Colon (tissue), 2 donors: Measurements from ENCODE around the gene SLC23A3.

Source experiments
- FAIRE-seq: peaks from 2 replicates; lab custom pipeline; 2012; peaks lifted over from hg19 to GRCh38; lab: Jason Lieb, UNC
- donor health status: control.
- donor health status: control.

The SLC23A3 gene

GRCh38 chr2:219169930-219170654, at the start of gene SLC23A3:
Gene SLC23A3 (minus strand): TSS chr2:219170029. CDS start chr2:219169984, 45 bp downstream.
- no peak for FAIRE-seq

GRCh38 chr2:219218732-219219701, 49.2 kb upstream of the SLC23A3 start, which contains the start of gene ABCB6:
Gene ABCB6 (minus strand): TSS chr2:219218958. CDS start chr2:219218673, 285 bp downstream.
- no peak for FAIRE-seq

- no peak for FAIRE-seq
These were observed 48.4 kb upstream of the SLC23A3 start for GRCh38 chr2:219218217-219218731.

GRCh38 chr2:219216535-219216915, 46.7 kb upstream of the SLC23A3 start:
- no peak for FAIRE-seq

- FAIRE-seq, result no peak
These were observed 46.2 kb upstream of the SLC23A3 start for GRCh38 chr2:219215871-219216534.

GRCh38 chr2:219214786-219215185, 45.0 kb upstream of the SLC23A3 start:
- no peak for FAIRE-seq

GRCh38 chr2:219214141-219214540, 44.3 kb upstream of the SLC23A3 start:
- no peak for FAIRE-seq

GRCh38 chr2:219213486-219214071, 43.8 kb upstream of the SLC23A3 start:
- FAIRE-seq, result no peak

- FAIRE-seq, result no peak
These were observed 43.2 kb upstream of the SLC23A3 start for GRCh38 chr2:219213026-219213415.

- FAIRE-seq, result no peak
These were observed 41.1 kb upstream of the SLC23A3 start for GRCh38 chr2:219210886-219211362.

- FAIRE-seq, result no peak
These were observed 40.5 kb upstream of the SLC23A3 start for GRCh38 chr2:219210196-219210885.

GRCh38 chr2:219209236-219210195, 39.7 kb upstream of the SLC23A3 start:
- no peak for FAIRE-seq

GRCh38 chr2:219207884-219208740, 38.3 kb upstream of the SLC23A3 start:
- no peak for FAIRE-seq

- no peak for FAIRE-seq
These were observed 37.5 kb upstream of the SLC23A3 start for GRCh38 chr2:219207134-219207883.

- no peak for FAIRE-seq
These were observed 36.7 kb upstream of the SLC23A3 start, which contains the start of gene ZFAND2B for GRCh38 chr2:219206328-219207133. Gene ZFAND2B (plus strand): TSS chr2:219206782. CDS start chr2:219206988, 206 bp downstream.

- FAIRE-seq, result no peak
These were observed 36.1 kb upstream of the SLC23A3 start for GRCh38 chr2:219205981-219206327.

GRCh38 chr2:219205165-219205538, 35.3 kb upstream of the SLC23A3 start:
- no peak for FAIRE-seq
